ENCODE measurements around the gene EFNA4.

The EFNA4 gene, protein sequence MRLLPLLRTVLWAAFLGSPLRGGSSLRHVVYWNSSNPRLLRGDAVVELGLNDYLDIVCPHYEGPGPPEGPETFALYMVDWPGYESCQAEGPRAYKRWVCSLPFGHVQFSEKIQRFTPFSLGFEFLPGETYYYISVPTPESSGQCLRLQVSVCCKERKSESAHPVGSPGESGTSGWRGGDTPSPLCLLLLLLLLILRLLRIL

DNA sequence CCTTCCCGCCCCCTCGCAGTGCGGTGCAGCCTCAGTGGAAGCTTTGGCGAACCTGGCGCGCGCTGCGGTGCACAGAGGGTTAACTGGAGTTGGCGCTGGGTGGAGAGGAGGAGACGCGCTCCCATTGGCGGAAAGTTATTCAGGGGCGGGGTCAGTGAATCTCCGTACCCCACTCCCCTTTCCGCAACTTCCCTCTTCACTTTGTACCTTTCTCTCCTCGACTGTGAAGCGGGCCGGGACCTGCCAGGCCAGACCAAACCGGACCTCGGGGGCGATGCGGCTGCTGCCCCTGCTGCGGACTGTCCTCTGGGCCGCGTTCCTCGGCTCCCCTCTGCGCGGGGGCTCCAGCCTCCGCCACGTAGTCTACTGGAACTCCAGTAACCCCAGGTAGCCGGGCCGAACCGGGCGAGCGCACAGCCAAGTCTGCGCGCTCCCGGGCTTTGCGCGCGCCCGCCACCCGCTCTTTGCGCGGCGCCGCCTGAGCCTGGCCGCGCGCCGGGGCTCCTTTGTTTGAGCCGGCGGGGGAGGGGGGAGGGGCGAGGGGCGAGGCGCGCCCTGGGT lies at the start of gene EFNA4:
TSS of gene EFNA4 (plus strand) at position 191 of the 561 bp plus-strand sequence. CDS start at position 275, 84 bp downstream.
- peak; percentile 74 for DNase-seq

DNA sequence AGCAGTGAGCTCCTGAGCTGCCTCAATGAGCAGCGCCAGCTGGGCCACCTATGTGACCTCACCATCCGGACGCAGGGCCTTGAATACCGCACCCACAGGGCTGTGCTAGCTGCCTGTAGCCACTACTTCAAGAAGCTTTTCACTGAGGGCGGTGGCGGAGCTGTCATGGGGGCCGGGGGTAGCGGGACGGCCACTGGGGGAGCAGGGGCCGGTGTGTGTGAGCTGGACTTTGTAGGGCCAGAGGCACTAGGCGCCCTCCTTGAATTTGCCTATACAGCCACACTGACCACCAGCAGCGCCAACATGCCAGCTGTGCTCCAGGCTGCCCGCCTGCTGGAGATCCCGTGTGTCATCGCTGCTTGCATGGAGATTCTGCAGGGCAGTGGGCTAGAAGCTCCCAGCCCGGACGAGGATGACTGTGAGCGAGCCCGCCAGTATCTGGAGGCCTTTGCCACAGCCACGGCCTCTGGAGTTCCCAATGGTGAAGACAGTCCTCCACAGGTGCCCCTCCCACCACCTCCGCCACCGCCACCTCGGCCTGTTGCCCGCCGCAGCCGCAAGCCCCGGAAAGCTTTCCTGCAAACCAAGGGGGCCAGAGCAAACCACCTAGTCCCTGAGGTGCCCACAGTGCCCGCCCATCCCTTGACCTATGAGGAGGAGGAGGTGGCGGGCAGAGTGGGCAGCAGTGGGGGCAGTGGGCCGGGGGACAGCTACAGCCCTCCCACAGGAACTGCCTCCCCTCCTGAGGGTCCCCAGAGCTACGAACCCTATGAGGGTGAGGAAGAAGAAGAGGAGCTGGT lies 48.6 kb upstream of the EFNA4 start:
- no peak for DNase-seq

DNA sequence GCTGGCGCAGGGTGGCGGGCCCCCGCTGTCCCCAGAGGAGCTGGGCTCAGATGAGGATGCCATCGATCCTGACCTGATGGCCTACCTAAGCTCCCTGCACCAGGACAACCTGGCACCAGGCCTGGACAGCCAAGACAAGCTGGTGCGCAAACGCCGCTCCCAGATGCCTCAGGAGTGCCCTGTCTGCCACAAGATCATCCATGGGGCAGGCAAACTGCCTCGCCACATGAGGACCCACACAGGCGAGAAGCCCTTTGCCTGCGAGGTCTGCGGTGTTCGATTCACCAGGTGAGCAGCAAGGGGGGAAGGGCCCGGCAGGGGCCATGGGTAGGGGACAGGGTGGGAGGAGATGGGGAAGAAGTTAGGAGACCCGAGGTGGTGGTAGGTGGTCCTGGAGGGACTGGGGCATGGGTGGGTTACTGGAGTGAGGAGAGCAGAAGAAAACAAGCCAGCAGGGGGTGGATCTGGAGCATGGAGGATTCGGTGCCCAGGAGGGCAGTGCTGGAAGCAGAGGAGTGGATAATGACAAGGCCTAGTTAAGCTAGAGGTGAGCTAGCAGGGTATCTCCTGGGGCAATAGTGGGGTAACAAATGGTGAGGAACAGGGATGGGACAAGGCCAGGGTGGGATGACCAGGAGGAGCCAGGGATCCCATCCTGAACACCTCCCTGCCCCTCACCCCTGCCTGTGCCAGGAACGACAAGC lies 47.9 kb upstream of the EFNA4 start:
- no peak for DNase-seq

DNA sequence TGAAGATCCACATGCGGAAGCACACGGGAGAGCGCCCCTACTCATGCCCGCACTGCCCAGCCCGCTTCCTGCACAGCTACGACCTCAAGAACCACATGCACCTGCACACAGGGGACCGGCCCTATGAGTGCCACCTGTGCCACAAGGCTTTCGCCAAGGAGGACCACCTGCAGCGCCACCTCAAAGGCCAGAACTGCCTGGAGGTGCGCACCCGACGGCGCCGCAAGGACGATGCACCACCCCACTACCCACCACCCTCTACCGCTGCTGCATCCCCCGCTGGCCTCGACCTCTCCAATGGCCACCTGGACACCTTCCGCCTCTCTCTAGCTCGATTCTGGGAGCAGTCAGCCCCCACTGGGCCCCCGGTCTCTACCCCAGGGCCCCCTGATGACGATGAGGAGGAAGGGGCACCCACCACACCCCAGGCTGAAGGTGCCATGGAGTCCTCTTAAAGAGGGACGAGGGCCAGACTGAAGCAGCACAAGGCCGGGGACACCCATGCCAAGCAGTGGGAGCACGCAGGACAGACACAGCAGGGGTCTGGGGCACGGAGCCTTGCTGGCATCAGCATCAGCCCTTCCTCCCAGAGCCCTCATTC lies 47.2 kb upstream of the EFNA4 start:
- DNase-seq = no peak

DNA sequence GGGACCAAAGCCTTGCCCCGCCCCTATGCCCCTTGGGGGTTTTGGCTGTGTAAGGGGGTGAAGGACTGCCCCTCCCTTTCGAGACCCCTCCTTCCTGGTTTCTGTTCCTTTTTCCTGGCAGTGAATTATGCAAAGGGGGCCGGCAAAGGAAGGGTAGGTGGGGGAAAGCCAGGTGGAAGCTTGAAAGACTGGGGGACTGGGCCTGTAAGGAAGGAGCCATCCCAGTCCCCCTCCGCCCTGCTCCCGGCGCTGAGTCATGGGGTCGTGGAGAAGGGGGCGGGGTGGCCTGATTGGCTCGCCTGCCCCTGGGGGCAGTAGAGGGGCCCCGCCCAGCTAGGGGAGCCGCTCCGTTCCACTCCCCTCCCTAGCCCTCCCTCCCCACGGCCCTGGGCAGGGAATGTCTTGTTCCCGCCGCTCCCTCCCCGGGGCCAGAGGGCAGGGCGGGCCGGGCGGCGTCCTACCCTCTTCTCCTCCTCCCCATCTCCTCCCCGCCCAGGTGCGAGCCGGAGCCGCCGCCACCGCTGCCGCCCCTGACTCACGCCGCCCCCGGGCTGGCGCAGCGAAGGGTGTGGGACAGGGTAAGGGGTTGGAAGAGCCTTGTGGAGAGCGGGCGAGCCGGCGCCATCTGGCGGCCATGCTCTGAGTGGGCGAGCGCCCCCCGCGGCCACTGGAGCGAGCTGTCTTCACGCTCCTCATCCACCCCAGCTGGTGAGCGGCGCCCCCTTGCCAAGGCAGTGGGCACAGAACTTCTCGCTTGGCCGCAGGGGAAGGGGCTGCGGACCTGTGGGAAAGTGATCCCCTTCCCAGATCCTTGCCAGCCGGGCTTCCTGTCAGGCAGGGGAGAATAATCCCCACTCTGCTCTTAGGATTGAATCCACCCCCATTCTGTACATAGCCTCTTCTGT lies 46.2 kb upstream of the EFNA4 start:
- DNase-seq = peak; percentile 67

DNA sequence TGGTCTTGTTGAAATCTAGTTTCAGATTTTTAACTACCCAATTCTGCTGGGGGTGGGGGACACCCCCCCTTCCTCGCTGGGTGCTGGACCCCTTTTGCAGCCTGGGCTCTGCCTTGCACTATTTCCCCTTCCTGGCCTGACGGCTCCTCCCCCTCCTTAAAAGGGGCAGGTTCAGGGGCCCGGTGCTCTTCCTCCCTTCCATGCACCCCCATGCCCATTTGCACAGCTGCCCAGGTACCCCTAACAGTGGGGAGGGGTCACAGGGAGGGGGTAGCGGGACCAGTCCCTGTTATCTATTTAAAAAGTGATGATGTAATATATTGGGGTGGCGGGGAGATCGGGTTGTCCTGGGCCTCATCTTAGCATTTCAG lies 45.6 kb upstream of the EFNA4 start:
- no peak for DNase-seq

DNA sequence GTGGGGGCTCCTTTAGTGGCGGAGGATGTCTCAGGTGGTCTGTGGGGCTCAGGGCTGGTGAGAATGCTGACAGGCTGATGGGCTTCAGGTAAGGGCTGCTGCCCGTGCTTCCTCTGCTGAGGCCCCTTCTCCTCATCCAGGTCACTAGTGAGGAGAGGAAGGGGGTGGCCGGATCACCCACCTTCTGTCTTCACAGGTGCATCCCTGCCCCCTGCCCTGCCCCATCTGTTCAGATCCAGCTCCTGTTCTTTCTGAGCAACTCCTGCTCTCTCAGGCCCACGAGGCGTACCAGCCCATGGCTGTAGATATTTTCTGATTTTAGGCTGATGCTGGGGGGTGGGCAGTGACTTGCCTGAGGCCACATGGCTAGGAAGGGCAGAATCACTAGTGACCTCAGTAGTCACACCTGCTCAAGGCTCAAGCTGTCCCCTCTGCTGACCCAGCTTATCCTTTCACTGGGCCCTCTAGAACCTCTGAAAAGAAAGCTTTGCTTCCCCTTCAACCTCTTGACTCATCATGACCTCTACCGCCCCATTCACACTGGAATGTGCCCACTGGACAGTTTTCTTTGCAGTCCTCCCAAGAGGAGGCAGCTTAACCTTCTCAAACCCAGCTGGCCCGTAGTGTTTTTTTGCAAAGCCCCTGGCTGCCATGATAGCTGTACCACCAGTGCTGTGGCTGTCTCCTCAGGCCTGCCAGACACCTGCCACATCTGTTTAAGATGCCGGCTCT lies 44.8 kb upstream of the EFNA4 start:
- DNase-seq = no peak

DNA sequence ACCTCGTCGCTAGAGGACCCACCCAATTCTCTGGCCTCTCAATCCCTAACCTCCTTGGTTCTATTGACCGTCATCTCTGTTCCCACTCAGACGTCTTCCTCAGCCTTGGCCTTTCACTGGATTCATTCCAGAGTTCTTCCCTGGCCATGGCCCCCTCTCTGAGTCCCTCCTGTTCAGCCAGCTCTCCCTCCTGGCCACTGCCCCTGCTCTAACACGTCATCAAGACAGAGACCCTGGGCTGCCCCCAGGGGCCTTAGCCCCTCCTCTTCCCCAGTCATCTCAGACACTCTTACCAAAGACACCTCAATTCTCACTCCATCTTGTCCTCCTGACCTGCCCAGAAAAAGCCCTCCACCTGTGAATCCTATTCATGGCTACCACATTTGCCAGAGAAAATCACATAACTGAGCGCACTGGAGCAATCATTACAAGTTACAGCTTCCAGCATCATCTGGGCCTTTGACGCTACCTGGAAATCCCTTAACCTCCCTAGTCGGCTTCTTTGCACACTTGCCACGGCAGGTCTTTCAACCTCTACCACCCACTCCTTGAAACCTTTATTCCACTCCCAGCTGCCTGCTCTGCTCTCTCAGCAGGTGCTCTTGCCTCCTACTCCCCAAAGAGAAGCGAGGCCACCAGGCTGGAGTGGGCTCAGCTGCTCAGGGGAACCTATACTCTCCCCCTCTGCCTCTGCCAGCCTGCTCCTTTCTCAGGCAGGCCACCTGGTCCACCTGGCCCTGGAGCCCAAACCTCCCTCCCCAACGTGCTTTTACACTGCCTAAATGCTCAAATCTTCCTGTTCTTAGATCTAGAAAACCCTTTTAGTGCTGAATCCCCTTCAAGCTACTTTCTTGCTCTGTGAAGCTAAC lies 43.9 kb upstream of the EFNA4 start:
- DNase-seq = no peak

DNA sequence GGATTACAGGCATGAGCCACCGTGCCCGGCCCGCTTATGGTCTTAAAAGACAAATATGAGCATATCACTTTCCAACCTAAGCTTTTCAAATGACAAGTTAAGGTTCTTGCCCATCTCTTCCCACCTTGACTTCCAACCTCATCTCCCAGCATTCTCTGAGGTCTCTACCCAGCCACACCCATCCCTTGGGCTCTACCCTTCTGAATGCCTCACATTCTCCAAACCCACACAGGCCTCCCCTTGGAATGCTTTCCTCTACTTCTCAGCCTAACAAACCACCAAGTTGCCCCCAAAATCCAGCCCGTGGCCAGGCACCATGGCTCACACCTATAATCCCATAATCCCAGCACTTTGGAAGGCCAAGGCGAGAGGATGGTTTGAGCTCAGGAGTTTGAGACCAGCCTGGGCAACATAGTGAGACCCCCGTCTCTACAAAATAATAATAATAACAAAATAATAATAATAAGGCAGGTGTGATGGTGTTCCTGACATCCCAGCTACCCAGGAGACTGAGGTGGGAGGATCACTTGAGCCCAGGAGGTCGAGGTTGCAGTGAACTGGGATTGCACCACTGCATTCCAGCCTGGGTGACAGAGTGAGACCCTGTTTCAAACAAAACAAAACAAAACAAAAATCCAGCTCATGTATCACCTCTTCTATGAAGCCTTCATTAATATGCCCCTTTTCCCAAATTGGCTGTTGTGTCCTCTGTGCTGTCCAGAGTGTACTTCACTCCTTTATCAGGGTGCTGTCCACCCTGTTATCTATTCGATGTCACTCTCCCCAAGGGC lies 41.2 kb upstream of the EFNA4 start:
- DNase-seq = no peak

DNA sequence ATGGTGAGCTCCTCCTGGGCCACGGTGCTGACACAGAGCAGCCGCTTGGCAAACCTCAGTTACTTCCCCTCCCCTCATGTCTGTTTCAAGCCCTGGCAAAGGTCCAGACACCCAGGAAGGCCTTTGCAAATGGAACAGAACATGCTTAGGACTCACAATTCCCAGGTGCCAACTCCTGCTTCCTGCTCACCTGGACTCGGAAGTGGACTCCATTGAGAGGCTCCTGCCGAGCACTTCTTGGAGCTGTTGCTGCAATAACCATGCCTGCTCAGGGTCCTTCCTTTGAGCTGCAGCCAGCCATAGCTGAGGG lies 40.7 kb upstream of the EFNA4 start:
- no peak for DNase-seq

DNA sequence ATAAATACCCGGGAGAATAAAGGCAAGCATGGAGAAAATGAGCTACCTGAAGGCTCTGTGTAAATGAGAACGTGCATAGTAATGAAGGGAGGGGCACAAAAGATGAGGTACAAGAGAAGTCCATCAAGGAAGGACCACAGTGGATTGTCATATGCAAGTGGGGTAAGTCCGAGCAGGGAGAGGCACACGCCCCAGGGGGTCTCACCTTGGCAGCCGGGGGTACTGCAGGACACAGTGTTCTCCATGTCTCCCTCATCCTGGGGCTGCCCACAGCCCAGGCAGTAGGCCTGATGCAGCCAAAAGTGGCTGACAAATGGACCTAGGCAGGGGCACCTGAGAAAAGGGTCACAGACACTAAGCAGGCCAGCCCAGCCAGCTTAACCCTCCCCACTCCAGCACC lies 39.9 kb upstream of the EFNA4 start:
- DNase-seq = no peak

DNA sequence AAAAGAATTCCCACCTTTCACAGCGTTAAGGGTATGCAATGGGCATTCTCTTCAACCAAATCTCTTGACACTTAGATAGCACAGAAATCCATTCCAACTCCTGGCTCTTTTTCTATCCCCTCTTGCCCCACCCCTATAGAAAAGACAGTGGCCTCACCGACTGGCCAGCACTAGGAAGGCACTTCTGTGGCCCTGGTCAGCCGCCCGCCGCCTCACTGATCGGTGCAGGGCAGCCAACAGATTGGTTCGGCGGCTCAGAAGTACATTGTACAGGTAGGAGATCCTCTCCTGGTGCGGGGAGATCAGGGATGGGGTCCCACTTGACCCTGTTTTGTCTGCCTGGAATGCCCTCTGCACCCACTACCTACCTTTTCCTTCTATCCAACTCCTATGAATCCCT lies 39.2 kb upstream of the EFNA4 start:
- DNase-seq = no peak

DNA sequence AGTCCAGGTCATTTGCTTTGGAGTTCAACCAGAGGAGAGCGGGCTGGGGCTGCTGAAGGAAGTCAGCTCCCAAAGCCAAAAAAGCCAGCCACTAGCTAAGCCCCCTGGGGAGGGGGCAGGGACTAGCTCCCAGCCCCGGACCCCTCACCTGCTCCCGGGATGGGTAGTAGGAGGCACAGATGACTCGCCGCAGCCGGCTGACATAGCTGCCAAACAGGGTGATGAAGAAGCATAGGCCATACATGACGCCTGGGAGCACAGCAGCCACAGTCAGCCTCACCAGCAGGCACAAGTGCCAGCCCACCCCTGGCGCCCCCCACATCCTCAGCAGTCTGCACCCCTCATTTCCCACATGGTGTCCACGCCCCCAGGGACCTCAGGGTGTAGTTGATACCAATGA lies 37.4 kb upstream of the EFNA4 start:
- no peak for DNase-seq

DNA sequence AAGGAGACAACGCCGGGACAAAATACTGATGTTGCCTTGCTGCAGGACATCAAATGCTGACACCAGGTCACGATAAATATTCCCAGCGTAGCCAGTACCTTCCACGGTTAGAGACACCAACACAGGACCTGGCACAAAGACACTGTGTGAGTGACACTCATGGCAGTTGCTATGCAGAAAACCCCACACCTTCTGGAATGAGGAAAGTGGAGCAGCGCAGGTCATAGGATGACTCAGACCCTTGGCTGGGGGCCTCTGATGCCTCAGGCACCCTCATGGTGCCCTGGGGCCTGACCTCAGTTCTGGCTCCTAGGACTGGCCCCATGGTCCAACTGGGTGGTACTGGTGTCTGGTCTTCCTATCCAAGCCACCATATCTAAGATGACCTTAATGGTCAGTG lies 37.0 kb upstream of the EFNA4 start:
- no peak for DNase-seq

DNA sequence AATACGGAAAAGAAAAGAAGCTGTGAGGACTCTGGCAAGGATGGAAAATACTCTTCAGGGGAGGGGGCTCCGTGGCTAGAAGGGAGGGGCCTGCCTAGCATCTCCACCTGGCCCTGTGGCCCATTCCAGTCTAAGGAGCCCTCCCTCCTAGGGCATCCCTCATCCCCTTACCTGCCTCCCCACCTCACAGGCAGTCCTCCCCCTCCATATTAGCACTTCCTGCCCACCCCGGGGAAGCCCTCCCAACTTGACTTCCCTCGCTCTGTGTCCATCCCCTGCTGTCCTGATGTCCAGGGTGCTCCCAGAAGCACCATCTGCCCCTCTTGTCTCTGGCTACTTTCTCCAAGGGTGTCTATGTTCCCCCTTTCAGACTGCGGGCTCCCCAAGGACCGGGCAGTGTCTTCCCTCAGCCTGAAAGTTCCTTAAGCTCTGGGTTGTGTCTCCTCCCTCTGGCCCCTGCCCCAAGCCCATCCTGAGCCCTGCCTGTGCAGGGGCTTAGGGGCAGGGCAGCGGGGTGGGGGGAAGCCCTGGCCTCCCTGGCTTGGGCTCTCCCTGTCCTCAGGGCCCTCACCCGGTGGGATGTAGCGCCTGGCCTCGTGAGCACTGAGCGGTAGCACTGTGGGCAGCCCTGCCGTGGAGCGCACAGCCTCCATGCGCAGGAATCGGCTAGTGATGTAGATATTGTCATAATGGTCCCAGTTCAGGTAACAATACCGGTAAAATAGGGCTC lies 33.9 kb upstream of the EFNA4 start:
- no peak for DNase-seq

DNA sequence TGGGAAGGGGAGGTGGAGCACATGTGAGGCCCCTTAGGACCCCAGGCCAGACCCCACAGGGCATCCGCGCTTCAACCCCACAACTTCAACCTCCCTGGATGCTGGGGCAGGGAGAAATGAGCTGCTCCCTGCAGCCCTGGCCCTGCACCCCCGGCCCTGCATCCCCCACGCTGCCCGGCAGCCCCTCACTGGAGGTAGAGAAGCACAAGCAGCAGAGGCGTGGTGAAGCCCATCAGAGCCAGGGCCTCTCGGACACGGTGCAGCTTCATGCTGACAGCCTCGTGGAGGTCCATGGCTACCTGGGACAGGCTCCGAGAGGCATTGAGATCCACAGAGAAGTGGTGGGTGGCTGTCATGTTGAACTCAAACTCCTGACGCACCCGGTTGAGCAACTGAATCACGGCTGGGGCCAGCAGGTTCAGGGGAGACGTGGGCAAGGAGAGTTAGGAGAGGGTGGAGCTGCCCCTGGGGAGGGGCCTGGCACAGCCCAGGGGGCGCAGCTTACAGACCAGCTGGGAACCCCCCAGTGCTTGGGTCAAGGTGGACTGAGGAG lies 33.2 kb upstream of the EFNA4 start:
- no peak for DNase-seq

DNA sequence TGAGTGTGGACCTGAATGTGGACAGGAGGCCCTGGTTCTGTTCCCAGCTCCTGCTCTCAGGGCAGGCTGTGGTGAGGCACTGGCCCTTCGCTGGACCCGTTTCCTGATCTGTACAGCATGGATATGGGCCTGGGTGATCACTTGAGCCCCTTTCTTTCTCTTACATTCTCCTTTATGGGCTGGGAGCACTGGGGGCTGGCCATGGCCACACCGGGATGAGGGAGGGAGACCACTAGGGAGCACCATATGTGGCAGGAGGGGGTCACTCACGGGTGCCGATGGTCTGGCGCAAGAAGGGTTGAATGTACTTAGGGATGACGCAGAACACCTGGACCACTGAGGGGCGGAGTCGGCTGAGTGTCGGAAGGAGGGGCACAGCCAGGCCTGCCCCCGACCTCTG lies 32.6 kb upstream of the EFNA4 start:
- no peak for DNase-seq

DNA sequence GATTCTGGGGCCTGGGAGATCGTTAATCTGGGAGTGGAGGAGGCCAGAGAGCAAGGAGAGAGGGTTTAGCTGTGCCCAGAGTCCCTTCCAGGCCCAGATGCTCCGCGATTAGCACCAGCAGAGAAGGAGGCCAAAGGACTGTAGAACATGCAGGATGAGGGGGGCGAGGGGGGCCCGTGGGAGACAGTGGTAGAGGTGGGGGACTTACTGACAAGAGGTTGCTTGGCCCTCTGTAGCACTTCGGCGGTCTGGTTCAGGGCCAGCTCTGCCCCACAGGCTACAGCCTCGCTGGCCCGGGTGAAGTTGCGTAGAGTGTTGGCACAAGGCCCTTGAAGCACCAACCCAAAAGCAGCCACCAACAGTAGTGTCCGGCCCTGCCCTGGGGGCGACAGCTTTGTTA lies 30.7 kb upstream of the EFNA4 start:
- no peak for DNase-seq

DNA sequence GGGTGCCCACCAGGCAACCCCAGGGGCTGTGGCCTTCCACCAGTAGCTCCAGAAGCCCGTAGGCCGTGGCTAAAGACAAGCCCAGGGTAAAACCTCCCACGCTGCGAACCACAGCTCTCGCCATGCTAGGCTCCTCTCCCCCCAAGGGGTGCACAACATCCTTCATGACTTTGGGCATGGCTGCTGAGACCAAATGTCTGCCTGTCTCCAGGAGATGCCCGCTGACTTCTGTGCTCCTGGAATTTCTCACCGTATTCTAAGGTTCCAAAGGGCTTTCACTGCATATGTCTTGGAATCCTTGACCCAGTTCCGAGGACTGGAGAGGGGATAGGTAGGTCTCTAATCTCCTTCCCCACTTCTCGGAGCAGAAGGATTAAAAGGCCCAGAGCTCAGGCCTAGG lies 30.0 kb upstream of the EFNA4 start, which contains the start of the genes DCST1 and DCST2:
TSS of gene DCST1 (plus strand) at position 301 of the 400 bp plus-strand sequence. CDS start 213 bp downstream, outside the sequence.
TSS of gene DCST2 (minus strand) at position 258 of the 400 bp plus-strand sequence. CDS start at position 178, 80 bp downstream.
- no peak for DNase-seq
